Spleen (tissue), 11 donors: ENCODE data around the gene USP34. TPM values are rescaled to one million over a fixed set of nuclear protein-coding genes. Genes with fewer than 3 reads are reported as not detected.
"Not testable (repeated sequence)": the region's sequence is repeated elsewhere in the genome, so short reads cannot be mapped to it uniquely, and the experiment has no call there.

ENCODE experiments used
- DNase-seq: peaks from one replicate; pipeline ENCODE4 v3.0.0-alpha.2; 2020
- H3K27ac ChIP-seq, 8 donors: fragments of 200-600 bp; sonication (generic) in 7 of 8; 1 replicate in 4 of 8; 2 replicates in 4 of 8; pipeline versions ENCODE4 v1.5.0 to v1.8.0; 2016 to 2021; ENCODE audit warnings: inconsistent platforms in 4 of 8, mild to moderate bottlenecking in 4 of 8, moderate library complexity in 1 of 8
- H3K27me3 ChIP-seq, 7 donors: fragments of 200-600 bp; sonication (generic) in 6 of 7; replicated peaks in 1 of 7; 1 replicate in 4 of 7; 2 replicates in 3 of 7; pipeline versions ENCODE4 v1.5.0 to v1.8.0; 2016 to 2021; ENCODE audit warnings: inconsistent platforms in 3 of 7, mild to moderate bottlenecking in 1 of 7
- H3K36me3 ChIP-seq, 6 donors: fragments of 200-600 bp; sonication (generic) in 5 of 6; 1 replicate in 4 of 6; 2 replicates in 2 of 6; pipeline versions ENCODE4 v1.5.0 to v1.8.0; 2016 to 2021; ENCODE audit warnings: inconsistent platforms in 2 of 6
- H3K4me1 ChIP-seq, 6 donors: fragments of 200-600 bp; sonication (generic) in 5 of 6; 1 replicate in 3 of 6; 2 replicates in 3 of 6; pipeline versions ENCODE4 v1.5.0 to v1.8.0; 2016 to 2021; ENCODE audit warnings: inconsistent platforms in 3 of 6
- H3K4me3 ChIP-seq, 8 donors: fragments of 200-600 bp; sonication (generic) in 7 of 8; 1 replicate in 4 of 8; 2 replicates in 4 of 8; pipeline versions ENCODE4 v1.5.0 to v1.8.0; 2016 to 2021; ENCODE audit warnings: inconsistent platforms in 4 of 8, mild to moderate bottlenecking in 4 of 8, moderate library complexity in 2 of 8
- H3K9me3 ChIP-seq, 8 donors: fragments of 200-600 bp; sonication (generic) in 7 of 8; 1 replicate in 4 of 8; 2 replicates in 4 of 8; pipeline versions ENCODE4 v1.5.0 to v1.8.0; 2016 to 2021; ENCODE audit warnings: inconsistent platforms in 4 of 8
- CTCF ChIP-seq, 11 experiments: fragments of 200-600 bp in 7 of 11; fragments of 450-650 bp in 4 of 11; sonication (generic) in 4 of 11; IDR thresholded peaks in 8 of 11; conservative IDR thresholded peaks in 3 of 11; 1 replicate in 7 of 11; 2 replicates in 4 of 11; pipeline versions ENCODE4 v1.4.0 to v1.8.0; 2016 to 2021; ENCODE audit warnings: antibody characterized with exemption in 11 of 11, inconsistent platforms in 4 of 11, mild to moderate bottlenecking in 1 of 11
- POLR2A ChIP-seq, 3 donors: fragments of 450-650 bp; IDR thresholded peaks; one replicate each; pipeline ENCODE4 v1.5.1; 2017; ENCODE audit warnings: antibody characterized with exemption in 3 of 3, mild to moderate bottlenecking in 1 of 3
- POLR2AphosphoS5 ChIP-seq, 3 donors: sonication (generic); formaldehyde crosslinking; IDR thresholded peaks; one replicate each; pipeline ENCODE4 v1.5.1; 2017; ENCODE audit warnings: antibody characterized with exemption in 3 of 3
- WGBS, 5 donors: extraction: QIAGEN DNeasy Blood & Tissue Kit in 3 of 5; methylation state at CpG; one replicate each; pipeline versions ENCODE4 v1.1.5 to v1.1.7; 2013 to 2018; 5-methylcytosine and 5-hydroxymethylcytosine counted together
- intact Hi-C: fragments of 100-400 bp; cut with DNase I; formaldehyde crosslinking; loops from one replicate; pipeline ENCODE4 v1.15.0; 2023; ENCODE audit warnings: low total_unique reads
- polyA plus RNA-seq, 3 donors: library from polyadenylated mRNA; stranded (reverse); fragments of 200-250 nt; gene quantifications; one replicate each; pipeline ENCODE4 v1.2.1, GENCODE V29; 2013
- total RNA-seq, 7 donors: library from RNA; depleted of rRNA in 3 of 7; stranded (reverse); fragments of >200 nt in 3 of 7; fragmentation: NEBNext Ultra II Directional in 4 of 7; extraction: Animal tissue kit (Norgen Biotek cat#: 25700) in 4 of 7; gene quantifications; one replicate each; pipeline versions ENCODE4 v1.1.0 to v1.2.1, GENCODE V29; 2016 to 2021
- donor health status: healthy with polysubstance abuse.
- donor health status: DM: no; HTN: no; CAD: no; lungs with moderate emphysema.
- donor health status: DM: no; HTN: no; CAD: no.
- donor health status: Bipolar disorder and iron deficiency.
- donor health status: healthy.
- donor health status: DM: no; HTN: no; CAD: no.
- donor health status: DM: yes; HTN: yes; CAD: no.

USP34 gene
- total and polyA plus RNA-seq, 10 donors, result 52.1 to 222 (median 142) TPM

- H3K27me3 ChIP-seq, result no peaks in the 10 kb centered on the region
- intact Hi-C loops, result no loop called here
- no peak overlapping the region for H3K4me3 ChIP-seq
- H3K4me1 ChIP-seq, result no peaks in the 10 kb centered on the region
- H3K36me3 ChIP-seq, result peaks cover 3 to 100% (median 68%) of the 10 kb centered on the region in 6 donors
- 91 to 97% (median 93%) methylated on average over 5 of the region's 5 CpGs for WGBS, 5 donors
- H3K9me3 ChIP-seq, result no peaks in the 10 kb centered on the region
- TF ChIP-seq CTCF (IDR thresholded peaks at IDR 0.05 in 8 of 11, conservative IDR thresholded peaks at IDR 0.05 in 3 of 11), result no peak
- no peak for TF ChIP-seq POLR2A (IDR thresholded peaks at IDR 0.05)
- no peak for TF ChIP-seq POLR2AphosphoS5 (IDR thresholded peaks at IDR 0.05)
- DNase-seq, result no peak
- H3K27ac ChIP-seq, result no peak overlapping the region
These were observed 260.4 kb downstream of the USP34 start for GRCh38 chr2:61210332-61210981.

- H3K4me1 ChIP-seq, result no peaks in the 10 kb centered on the region
- peaks cover 0 to 100% (median 83%) of the 10 kb centered on the region in 6 donors for H3K36me3 ChIP-seq
- intact Hi-C loops, result no loop called here
- WGBS, 5 donors, result 90 to 95% (median 92%) methylated on average over 7 of the region's 7 CpGs
- no peak for DNase-seq
- H3K27me3 ChIP-seq, result no peaks in the 10 kb centered on the region
- TF ChIP-seq POLR2A (IDR thresholded peaks at IDR 0.05) (no peak), CTCF (IDR thresholded peaks at IDR 0.05 in 8 of 11, conservative IDR thresholded peaks at IDR 0.05 in 3 of 11) (no peak), POLR2AphosphoS5 (IDR thresholded peaks at IDR 0.05) (no peak)
- no peaks in the 10 kb centered on the region for H3K9me3 ChIP-seq
- no peak overlapping the region for H3K27ac ChIP-seq
- H3K4me3 ChIP-seq, result no peak overlapping the region
These were observed 265.8 kb downstream of the USP34 start for GRCh38 chr2:61205132-61205531.

- WGBS, 5 donors, result 94 to 97% (median 96%) methylated on average over 7 of the region's 7 CpGs
- no peak for DNase-seq
- H3K4me3 ChIP-seq, result no peak overlapping the region
- TF ChIP-seq POLR2AphosphoS5 (IDR thresholded peaks at IDR 0.05) (no peak), POLR2A (IDR thresholded peaks at IDR 0.05) (no peak)
- H3K9me3 ChIP-seq, result no peaks in the 10 kb centered on the region
- H3K4me1 ChIP-seq, result peaks cover 0 to 15% (median 4%) of the 10 kb centered on the region in 6 donors
- no peaks in the 10 kb centered on the region for H3K27me3 ChIP-seq
- peaks cover 0 to 91% (median 31%) of the 10 kb centered on the region in 6 donors for H3K36me3 ChIP-seq
- H3K27ac ChIP-seq, result no peak overlapping the region
- intact Hi-C loops, result no loop called here
These were observed 274.2 kb downstream of the USP34 start for GRCh38 chr2:61196671-61197070.

- Histone ChIP-seq H3K4me1 (peaks cover 0 to 15% (median 4%) of the 10 kb centered on the region in 6 donors), H3K36me3 (peaks cover 0 to 91% (median 30%) of the 10 kb centered on the region in 6 donors), H3K27ac (peak overlapping the region in 1 of 8 donors; percentile 25)
- 87 to 97% (median 93%) methylated on average over 15 of the region's 15 CpGs for WGBS, 5 donors
- H3K9me3 ChIP-seq, H3K4me3 ChIP-seq, intact Hi-C loops, DNase-seq, H3K27me3 ChIP-seq: not testable (repeated sequence)
These were observed 276.2 kb downstream of the USP34 start for GRCh38 chr2:61194646-61195045.

GRCh38 chr2:61193670-61194561 lies 277.0 kb downstream of the USP34 start:
- no peak for DNase-seq
- no peaks in the 10 kb centered on the region for H3K27me3 ChIP-seq
- TF ChIP-seq POLR2AphosphoS5 (IDR thresholded peaks at IDR 0.05), result peak in 1 of 3 donors; percentile 15
- no peak for TF ChIP-seq POLR2A (IDR thresholded peaks at IDR 0.05)
- no peak for TF ChIP-seq CTCF (IDR thresholded peaks at IDR 0.05 in 8 of 11, conservative IDR thresholded peaks at IDR 0.05 in 3 of 11)
- H3K36me3 ChIP-seq, result peaks cover 0 to 91% (median 35%) of the 10 kb centered on the region in 6 donors
- H3K4me3 ChIP-seq, result no peak overlapping the region
- intact Hi-C loops, result no loop called here
- H3K9me3 ChIP-seq, result no peaks in the 10 kb centered on the region
- peak overlapping the region in 3 of 8 donors; percentile 15 to 60 (median 25) for H3K27ac ChIP-seq
- peaks cover 0 to 15% (median 4%) of the 10 kb centered on the region in 6 donors for H3K4me1 ChIP-seq
- WGBS, 5 donors, result 64 to 82% (median 72%) methylated on average over 4 of the region's 4 CpGs
